ENCODE results near the gene BMP7.

BMP7 gene

DNA sequence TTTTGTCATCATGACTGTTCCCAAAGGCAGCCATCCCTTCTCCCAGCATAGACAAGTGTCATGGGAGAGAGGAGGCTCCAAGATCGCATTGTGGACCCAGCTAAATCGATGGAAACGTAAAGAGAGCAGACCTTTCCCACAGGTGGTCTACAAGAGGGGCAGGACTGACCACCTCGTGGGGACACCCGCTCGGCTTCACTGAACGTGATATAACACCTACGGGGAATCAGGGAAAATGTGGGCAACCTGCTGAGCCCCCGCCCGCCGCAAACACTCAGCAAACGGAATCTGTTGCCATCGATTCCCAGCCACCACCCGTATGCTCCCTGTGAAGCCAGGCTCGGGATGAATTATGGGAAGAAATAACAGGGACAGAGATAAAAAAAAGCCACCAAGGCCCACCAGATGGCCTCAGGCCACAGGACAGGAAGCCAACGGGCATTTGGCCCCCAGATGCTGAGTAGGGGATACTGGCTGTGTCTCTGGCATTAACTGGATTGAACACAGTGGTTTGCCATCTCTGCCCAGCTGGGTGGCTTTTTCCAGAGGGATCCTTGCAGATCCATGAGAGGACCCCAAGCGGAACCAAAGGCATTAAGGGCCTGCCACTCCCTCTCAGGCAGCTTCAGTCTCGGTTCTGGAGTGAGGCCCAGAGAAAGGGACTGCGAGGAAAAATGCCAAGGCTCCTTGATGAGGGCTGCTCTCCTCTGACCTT, 44.4 kb downstream of the BMP7 start:
- Histone ChIP-seq H3K27ac (no peak overlapping the region), H3K4me1 (peaks cover 0 to 4% (median 0%) of the 10 kb centered on the region in 4 donors), H3K36me3 (no peaks in the 10 kb centered on the region), H3K27me3 (peaks cover 0 to 27% of the 10 kb centered on the region in 2 donors), H3K9me3 (no peaks in the 10 kb centered on the region), H3K4me3 (no peak overlapping the region)
- TF ChIP-seq, protein P1, sequence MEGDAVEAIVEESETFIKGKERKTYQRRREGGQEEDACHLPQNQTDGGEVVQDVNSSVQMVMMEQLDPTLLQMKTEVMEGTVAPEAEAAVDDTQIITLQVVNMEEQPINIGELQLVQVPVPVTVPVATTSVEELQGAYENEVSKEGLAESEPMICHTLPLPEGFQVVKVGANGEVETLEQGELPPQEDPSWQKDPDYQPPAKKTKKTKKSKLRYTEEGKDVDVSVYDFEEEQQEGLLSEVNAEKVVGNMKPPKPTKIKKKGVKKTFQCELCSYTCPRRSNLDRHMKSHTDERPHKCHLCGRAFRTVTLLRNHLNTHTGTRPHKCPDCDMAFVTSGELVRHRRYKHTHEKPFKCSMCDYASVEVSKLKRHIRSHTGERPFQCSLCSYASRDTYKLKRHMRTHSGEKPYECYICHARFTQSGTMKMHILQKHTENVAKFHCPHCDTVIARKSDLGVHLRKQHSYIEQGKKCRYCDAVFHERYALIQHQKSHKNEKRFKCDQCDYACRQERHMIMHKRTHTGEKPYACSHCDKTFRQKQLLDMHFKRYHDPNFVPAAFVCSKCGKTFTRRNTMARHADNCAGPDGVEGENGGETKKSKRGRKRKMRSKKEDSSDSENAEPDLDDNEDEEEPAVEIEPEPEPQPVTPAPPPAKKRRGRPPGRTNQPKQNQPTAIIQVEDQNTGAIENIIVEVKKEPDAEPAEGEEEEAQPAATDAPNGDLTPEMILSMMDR (IDR thresholded peaks at IDR 0.05): no peak
- intact Hi-C loops (cut with DNase I; ENCODE audit: low total_unique reads): no loop called here
- no peak for DNase-seq

DNA sequence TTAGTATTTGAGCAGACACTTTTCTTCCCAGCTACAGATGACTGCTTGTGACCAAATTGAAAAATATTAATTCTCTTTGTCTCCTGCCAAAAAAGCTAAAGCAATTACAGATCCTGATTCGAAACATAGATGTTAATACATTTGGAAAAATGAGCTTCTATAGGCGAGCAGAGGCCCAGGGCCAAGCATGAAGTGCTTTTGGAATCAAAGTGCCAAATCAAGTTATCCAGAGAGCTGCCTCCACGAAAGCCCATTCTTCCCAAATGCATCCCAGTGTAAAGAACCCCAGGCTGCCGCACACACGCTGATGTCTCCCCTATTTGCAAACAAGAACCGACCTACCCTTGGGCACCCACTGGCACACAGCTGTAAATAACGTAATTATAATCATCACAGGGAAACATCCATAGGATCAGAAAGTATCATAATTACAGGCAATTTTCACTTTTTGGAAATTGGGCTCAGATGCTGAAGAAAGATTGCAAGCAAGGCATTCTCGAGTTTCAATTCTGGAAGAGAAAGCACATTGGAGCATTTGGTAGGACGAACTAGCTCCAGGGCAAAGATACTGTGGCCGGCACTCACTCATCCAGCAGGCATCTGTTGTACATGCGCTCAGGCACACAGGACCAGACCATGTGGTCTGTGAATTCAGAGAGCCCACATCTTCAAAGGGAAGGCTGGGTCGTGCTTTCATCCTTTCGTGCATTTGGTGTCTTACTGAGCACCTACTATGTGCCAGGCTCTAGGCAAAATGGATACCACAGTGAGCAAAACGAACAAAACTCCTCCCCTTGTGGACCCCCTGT, 45.9 kb downstream of the BMP7 start:
- Histone ChIP-seq H3K4me3 (no peak overlapping the region), H3K27ac (no peak overlapping the region), H3K4me1 (peaks cover 0 to 4% (median 0%) of the 10 kb centered on the region in 4 donors), H3K9me3 (no peaks in the 10 kb centered on the region), H3K27me3 (peaks cover 0 to 27% of the 10 kb centered on the region in 2 donors), H3K36me3 (no peaks in the 10 kb centered on the region)
- no peak for DNase-seq
- intact Hi-C loops (cut with DNase I; ENCODE audit: low total_unique reads): no loop called here
- TF ChIP-seq, protein P1 (IDR thresholded peaks at IDR 0.05): no peak

GRCh38 chr20:57219071-57219677, 47.3 kb downstream of the BMP7 start:
- H3K27ac ChIP-seq: no peak overlapping the region
- intact Hi-C loops (cut with DNase I; ENCODE audit: low total_unique reads): no loop called here
- peaks cover 0 to 4% (median 0%) of the 10 kb centered on the region in 4 donors for H3K4me1 ChIP-seq
- no peak for DNase-seq
- TF ChIP-seq, protein P1 (IDR thresholded peaks at IDR 0.05): no peak
- no peaks in the 10 kb centered on the region for H3K36me3 ChIP-seq
- H3K27me3 ChIP-seq: peaks cover 0 to 28% of the 10 kb centered on the region in 2 donors
- no peaks in the 10 kb centered on the region for H3K9me3 ChIP-seq
- H3K4me3 ChIP-seq: no peak overlapping the region

DNA sequence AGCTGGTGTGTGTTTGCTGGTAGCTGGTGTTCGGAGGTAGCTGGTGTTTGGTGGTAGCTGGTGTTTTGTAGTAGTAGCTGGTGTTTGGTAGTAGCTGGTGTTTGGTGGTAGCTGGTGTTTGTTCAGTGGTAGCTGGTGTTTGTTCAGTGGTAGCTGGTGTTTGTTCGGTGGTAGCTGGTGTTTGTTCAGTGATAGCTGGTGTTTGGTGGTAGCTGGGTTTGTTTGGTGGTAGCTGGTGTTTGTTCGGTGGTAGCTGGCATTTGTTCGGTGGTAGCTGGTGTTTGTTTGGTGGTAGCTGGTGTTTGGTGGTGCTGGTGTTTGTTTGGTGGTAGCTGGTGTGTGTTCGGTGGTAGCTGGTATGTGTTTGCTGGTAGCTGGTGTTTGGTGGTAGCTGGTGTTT, 48.0 kb downstream of the BMP7 start:
- intact Hi-C loops (cut with DNase I; ENCODE audit: low total_unique reads): no loop called here
- Histone ChIP-seq H3K27me3 (peaks cover 0 to 27% of the 10 kb centered on the region in 2 donors), H3K36me3 (no peaks in the 10 kb centered on the region), H3K9me3 (no peaks in the 10 kb centered on the region), H3K4me3 (no peak overlapping the region), H3K27ac (no peak overlapping the region), H3K4me1 (no peaks in the 10 kb centered on the region)
- TF ChIP-seq, protein P1 (IDR thresholded peaks at IDR 0.05): no peak
- DNase-seq: no peak

GRCh38 chr20:57217802-57218201, 48.6 kb downstream of the BMP7 start:
- H3K4me1 ChIP-seq: peaks cover 0 to 3% (median 0%) of the 10 kb centered on the region in 4 donors
- TF ChIP-seq, protein P1 (IDR thresholded peaks at IDR 0.05): no peak
- H3K36me3 ChIP-seq: no peaks in the 10 kb centered on the region
- H3K27me3 ChIP-seq: peaks cover 0 to 22% of the 10 kb centered on the region in 2 donors
- no peaks in the 10 kb centered on the region for H3K9me3 ChIP-seq
- no peak overlapping the region for H3K4me3 ChIP-seq
- intact Hi-C loops (cut with DNase I; ENCODE audit: low total_unique reads): no loop called here
- no peak for DNase-seq
- H3K27ac ChIP-seq: no peak overlapping the region

All from tibial artery (tissue), 4 donors.